Fibroblast of lung (primary cell): Measurements from ENCODE around the gene RFX1. TPM values are rescaled to one million over a fixed set of nuclear protein-coding genes. Genes with fewer than 3 reads are reported as not detected.

Experiments
- DNase-seq, 2 donors: peaks; one replicate each; pipeline versions ENCODE4 v3.0.0 to v3.0.0-alpha.2; 2010; ENCODE audit warnings: low read depth in 2 of 2
- H2AFZ ChIP-seq: 2 replicates; pipeline ENCODE4 v1.5.1; 2012; ENCODE audit warnings: low read length, control low read depth, inconsistent platforms
- H3K27ac ChIP-seq: 2 replicates; pipeline ENCODE4 v1.5.1; 2011; ENCODE audit warnings: low read length, control low read depth; ENCODE audit not compliant: insufficient read depth
- H3K27me3 ChIP-seq: 2 replicates; pipeline ENCODE4 v1.5.1; 2011; ENCODE audit warnings: mild to moderate bottlenecking, low read length; ENCODE audit not compliant: control insufficient read depth, insufficient read depth
- H3K36me3 ChIP-seq: 2 replicates; pipeline ENCODE4 v1.5.1; 2011; ENCODE audit warnings: low read length; ENCODE audit not compliant: control insufficient read depth, insufficient read depth
- H3K4me1 ChIP-seq: 2 replicates; pipeline ENCODE4 v1.5.1; 2011; ENCODE audit warnings: low read length; ENCODE audit not compliant: control insufficient read depth, insufficient read depth; ENCODE audit errors: extremely low read depth
- H3K4me2 ChIP-seq: 2 replicates; pipeline ENCODE4 v1.5.1; 2011; ENCODE audit warnings: low read length, control low read depth; ENCODE audit not compliant: insufficient read depth; ENCODE audit errors: extremely low read depth
- H3K4me3 ChIP-seq, 4 experiments: fragments of 200-600 bp in 1 of 4; sonication (generic) in 1 of 4; replicated peaks in 1 of 4; 2 replicates each; pipeline ENCODE4 v1.5.1; 2011 to 2016; ENCODE audit warnings: low read length in 4 of 4, low read depth in 3 of 4, mild to moderate bottlenecking in 3 of 4, control low read depth in 2 of 4, inconsistent platforms in 1 of 4, mixed read lengths in 1 of 4; ENCODE audit not compliant: insufficient read depth in 1 of 4; ENCODE audit errors: control extremely low read depth in 1 of 4
- H3K79me2 ChIP-seq: 2 replicates; pipeline ENCODE4 v1.5.1; 2012; ENCODE audit warnings: mild to moderate bottlenecking, low read length, inconsistent platforms; ENCODE audit not compliant: control insufficient read depth, insufficient read depth
- H3K9ac ChIP-seq: 2 replicates; pipeline ENCODE4 v1.5.1; 2011; ENCODE audit warnings: mild to moderate bottlenecking, low read length, control low read depth; ENCODE audit not compliant: insufficient read depth
- H3K9me3 ChIP-seq: 2 replicates; pipeline ENCODE4 v1.5.1; 2012; ENCODE audit warnings: low read depth, low read length; ENCODE audit not compliant: control insufficient read depth, insufficient read depth
- H4K20me1 ChIP-seq: 2 replicates; pipeline ENCODE4 v1.5.1; 2011; ENCODE audit warnings: low read length; ENCODE audit not compliant: control insufficient read depth, insufficient read depth; ENCODE audit errors: extremely low read depth
- EZH2 ChIP-seq: IDR thresholded peaks from 2 replicates; pipeline ENCODE4 v1.5.1; 2012; ENCODE audit warnings: low read length, control low read depth, mild to moderate bottlenecking; ENCODE audit errors: missing control alignments
- polyA plus RNA-seq, 2 donors: library from polyadenylated mRNA; depleted of rRNA in 1 of 2; stranded (reverse) in 1 of 2; unstranded in 1 of 2; fragments of >200 nt; gene quantifications; 2 replicates each; pipeline ENCODE4 v1.2.1, GENCODE V29; 2011 to 2012; ENCODE audit warnings: missing spikeins in 1 of 2
- total RNA-seq: library from RNA; depleted of rRNA; stranded (reverse); fragments of >200 nt; gene quantifications from 2 replicates; pipeline ENCODE4 v1.2.1, GENCODE V29; 2014
- TF ChIP-seq, protein P1 (sequence below), 2 donors: IDR thresholded peaks in 1 of 2; conservative IDR thresholded peaks in 1 of 2; 1 replicate in 1 of 2; 2 replicates in 1 of 2; pipeline ENCODE4 v1.5.1; 2011 to 2012; ENCODE audit warnings: low read length in 2 of 2, control low read depth in 1 of 2, inconsistent platforms in 1 of 2, low read depth in 1 of 2, mild to moderate bottlenecking in 1 of 2

RFX1 gene
- total and polyA plus RNA-seq, 2 donors (not counting 1 experiment from before 2014, with no cell fraction given) = 0.44 to 2.6 TPM

DNA sequence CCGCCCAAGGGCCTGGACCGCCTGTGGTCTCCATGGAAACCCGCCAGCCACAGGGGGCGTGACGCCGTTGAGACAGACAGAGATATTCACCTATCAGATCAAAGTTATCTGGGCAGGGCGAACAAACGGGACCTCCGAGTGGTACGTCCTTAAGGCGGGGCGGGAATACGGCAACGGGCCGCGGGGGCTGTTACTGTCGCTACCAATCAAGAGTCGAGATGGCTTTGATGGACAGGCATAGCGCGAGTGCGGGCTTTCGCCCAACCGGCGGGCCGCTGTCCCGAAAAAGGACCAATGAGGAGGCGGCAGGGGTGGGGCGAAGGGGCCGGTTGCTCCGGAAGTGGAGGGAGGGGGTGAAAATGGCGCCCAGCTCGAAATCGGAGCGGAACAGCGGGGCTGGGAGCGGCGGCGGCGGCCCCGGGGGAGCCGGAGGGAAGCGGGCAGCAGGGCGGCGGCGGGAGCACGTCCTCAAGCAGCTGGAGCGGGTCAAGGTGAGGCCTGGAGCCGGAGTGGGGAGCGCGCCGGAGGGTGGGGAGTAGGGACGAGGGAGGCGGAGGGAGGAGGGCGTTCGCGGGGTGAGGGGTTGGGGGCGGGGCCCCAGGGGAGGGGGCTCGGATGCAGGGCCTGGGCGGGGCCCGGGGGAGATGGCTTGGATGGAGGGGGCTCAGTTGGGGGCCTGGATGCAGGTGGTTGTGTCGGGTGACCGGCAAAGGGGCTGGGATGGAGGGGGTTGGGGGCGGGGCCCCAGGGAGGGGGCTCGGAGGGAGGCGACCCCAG lies 53.8 kb downstream of the RFX1 start, which contains the start of gene DCAF15:
Gene DCAF15, plus strand, starts transcription at position 356 of the 777 bp plus-strand sequence. Its CDS starts 4 bp downstream, at position 360.
- peaks cover 12% of the 10 kb centered on the region for H3K36me3 ChIP-seq
- H3K4me3 ChIP-seq = peak within 1 kb of the TSS; percentile 78 to 89 (median 84)
- peak within 1 kb of the TSS; percentile 90 for H3K9ac ChIP-seq
- H2AFZ ChIP-seq = peak within 1 kb of the TSS; percentile 85
- no peaks in the 10 kb centered on the region for H4K20me1 ChIP-seq
- H3K27ac ChIP-seq = peak within 1 kb of the TSS; percentile 78
- peak within 1 kb of the TSS; percentile 99 for H3K4me2 ChIP-seq
- TF ChIP-seq, protein P1, sequence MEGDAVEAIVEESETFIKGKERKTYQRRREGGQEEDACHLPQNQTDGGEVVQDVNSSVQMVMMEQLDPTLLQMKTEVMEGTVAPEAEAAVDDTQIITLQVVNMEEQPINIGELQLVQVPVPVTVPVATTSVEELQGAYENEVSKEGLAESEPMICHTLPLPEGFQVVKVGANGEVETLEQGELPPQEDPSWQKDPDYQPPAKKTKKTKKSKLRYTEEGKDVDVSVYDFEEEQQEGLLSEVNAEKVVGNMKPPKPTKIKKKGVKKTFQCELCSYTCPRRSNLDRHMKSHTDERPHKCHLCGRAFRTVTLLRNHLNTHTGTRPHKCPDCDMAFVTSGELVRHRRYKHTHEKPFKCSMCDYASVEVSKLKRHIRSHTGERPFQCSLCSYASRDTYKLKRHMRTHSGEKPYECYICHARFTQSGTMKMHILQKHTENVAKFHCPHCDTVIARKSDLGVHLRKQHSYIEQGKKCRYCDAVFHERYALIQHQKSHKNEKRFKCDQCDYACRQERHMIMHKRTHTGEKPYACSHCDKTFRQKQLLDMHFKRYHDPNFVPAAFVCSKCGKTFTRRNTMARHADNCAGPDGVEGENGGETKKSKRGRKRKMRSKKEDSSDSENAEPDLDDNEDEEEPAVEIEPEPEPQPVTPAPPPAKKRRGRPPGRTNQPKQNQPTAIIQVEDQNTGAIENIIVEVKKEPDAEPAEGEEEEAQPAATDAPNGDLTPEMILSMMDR (conservative IDR thresholded peaks at IDR 0.05 in 1 of 2, IDR thresholded peaks at IDR 0.05 in 1 of 2; ENCODE audit: low read depth in 1 of 2, low read length in 2 of 2) = no peak
- no peak for TF ChIP-seq EZH2
- no peaks in the 10 kb centered on the region for H3K9me3 ChIP-seq
- peak; percentile 99 to 100 for DNase-seq
- peaks cover 18% of the 10 kb centered on the region for H3K79me2 ChIP-seq
- H3K27me3 ChIP-seq = no peaks in the 10 kb centered on the region
- H3K4me1 ChIP-seq = peaks cover 6% of the 10 kb centered on the region

DNA sequence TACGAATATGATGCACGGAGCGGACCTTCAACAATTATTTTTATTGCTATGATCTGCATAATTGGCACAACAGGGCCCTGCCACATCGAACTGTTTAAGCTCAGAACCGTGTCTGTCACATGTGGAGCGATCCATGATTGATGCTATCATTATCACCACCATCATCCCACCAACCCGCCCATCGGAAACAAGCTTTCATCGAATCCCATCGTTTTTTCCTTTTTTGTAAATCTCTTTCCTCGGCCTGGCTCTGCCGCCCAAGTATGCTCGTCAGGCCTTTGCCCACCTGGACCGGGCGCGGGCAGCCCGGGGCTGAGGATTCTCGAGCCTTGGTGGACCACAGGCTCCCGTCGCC lies 54.3 kb downstream of the RFX1 start:
- Histone ChIP-seq H3K4me1 (peaks cover 6% of the 10 kb centered on the region), H2AFZ (peak overlapping the region; percentile 85), H3K4me3 (peak overlapping the region; percentile 44 to 66 (median 58)), H3K36me3 (peaks cover 12% of the 10 kb centered on the region), H3K27me3 (no peaks in the 10 kb centered on the region), H3K79me2 (peaks cover 18% of the 10 kb centered on the region), H3K4me2 (peak overlapping the region; percentile 49), H3K9ac (no peak overlapping the region), H4K20me1 (no peaks in the 10 kb centered on the region), H3K9me3 (no peaks in the 10 kb centered on the region), H3K27ac (no peak overlapping the region)
- TF ChIP-seq, protein P1 (conservative IDR thresholded peaks at IDR 0.05 in 1 of 2, IDR thresholded peaks at IDR 0.05 in 1 of 2; ENCODE audit: low read depth in 1 of 2, low read length in 2 of 2) = no peak
- no peak for TF ChIP-seq EZH2
- no peak for DNase-seq

DNA sequence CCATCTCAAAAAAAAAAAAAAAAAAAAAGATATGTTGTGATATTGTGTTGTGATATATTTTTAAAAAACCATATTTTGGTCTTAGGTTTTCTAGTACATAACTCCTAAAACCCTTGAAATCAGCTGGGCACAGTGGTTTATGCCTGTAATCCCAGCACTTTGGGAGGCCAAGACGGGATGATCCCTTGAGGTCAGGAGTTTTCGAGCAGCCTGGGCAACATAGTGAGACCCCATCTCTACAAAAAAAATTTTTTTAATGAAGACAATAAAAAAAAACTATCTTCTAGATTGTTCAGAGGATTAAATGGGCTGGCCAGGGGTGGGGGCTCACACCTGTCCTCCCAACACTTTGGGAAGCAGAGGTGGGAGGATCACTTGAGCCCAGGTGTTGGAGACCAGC lies 55.1 kb downstream of the RFX1 start:
- H3K36me3 ChIP-seq = peaks cover 6% of the 10 kb centered on the region
- no peaks in the 10 kb centered on the region for H3K9me3 ChIP-seq
- no peak overlapping the region for H3K4me3 ChIP-seq
- no peak for DNase-seq
- H3K4me2 ChIP-seq = no peak overlapping the region
- no peak overlapping the region for H3K9ac ChIP-seq
- H3K79me2 ChIP-seq = peaks cover 18% of the 10 kb centered on the region
- TF ChIP-seq, protein P1 (conservative IDR thresholded peaks at IDR 0.05 in 1 of 2, IDR thresholded peaks at IDR 0.05 in 1 of 2; ENCODE audit: low read depth in 1 of 2, low read length in 2 of 2) = no peak
- no peak for TF ChIP-seq EZH2
- H2AFZ ChIP-seq = no peak overlapping the region
- H3K4me1 ChIP-seq = peaks cover 6% of the 10 kb centered on the region
- H3K27me3 ChIP-seq = no peaks in the 10 kb centered on the region
- no peaks in the 10 kb centered on the region for H4K20me1 ChIP-seq
- no peak overlapping the region for H3K27ac ChIP-seq
